Mesendoderm (in vitro differentiated cells): ENCODE results near the gene AP3D1.

Experiments
- DNase-seq: peaks from one replicate; pipeline ENCODE4 v3.0.0; 2013
- H2AK5ac ChIP-seq: 2 replicates; pipeline ENCODE4 v1.6.1; 2013; ENCODE audit warnings: low read length, inconsistent platforms
- H2BK120ac ChIP-seq: 2 replicates; pipeline ENCODE4 v1.6.1; 2013; ENCODE audit warnings: low read depth, mild to moderate bottlenecking, low read length, moderate library complexity, mixed read lengths
- H2BK15ac ChIP-seq: replicated peaks from 2 replicates; pipeline ENCODE4 v1.6.1; 2013; ENCODE audit warnings: low read depth, mild to moderate bottlenecking, moderate library complexity
- H2BK5ac ChIP-seq: 2 replicates; pipeline ENCODE4 v1.6.1; 2013; ENCODE audit warnings: low read length, inconsistent platforms
- H3K18ac ChIP-seq: 2 replicates; pipeline ENCODE4 v1.6.1; 2013; ENCODE audit warnings: mild to moderate bottlenecking, low read length, mixed read lengths
- H3K23ac ChIP-seq: one replicate; pipeline ENCODE4 v1.6.1; 2013; ENCODE audit warnings: low read length
- H3K27ac ChIP-seq: 2 replicates; pipeline ENCODE4 v1.5.1; 2013; ENCODE audit warnings: low read depth, mild to moderate bottlenecking, inconsistent platforms, low read length, moderate library complexity
- H3K27me3 ChIP-seq: 2 replicates; pipeline ENCODE4 v1.6.1; 2013; ENCODE audit warnings: low read length, control low read depth, mild to moderate bottlenecking, inconsistent platforms; ENCODE audit not compliant: insufficient read depth, poor library complexity
- H3K36me3 ChIP-seq: 2 replicates; pipeline ENCODE4 v1.6.1; 2013; ENCODE audit warnings: low read length, inconsistent platforms; ENCODE audit not compliant: control insufficient read depth, insufficient read depth
- H3K4ac ChIP-seq: one replicate; pipeline ENCODE4 v1.6.1; 2013; ENCODE audit warnings: low read depth, mild to moderate bottlenecking, low read length, moderate library complexity
- H3K4me1 ChIP-seq: 2 replicates; pipeline ENCODE4 v1.6.1; 2013; ENCODE audit warnings: low read depth, low read length, inconsistent platforms; ENCODE audit not compliant: control insufficient read depth
- H3K4me2 ChIP-seq: 2 replicates; pipeline ENCODE4 v1.6.1; 2013; ENCODE audit warnings: low read length
- H3K4me3 ChIP-seq: 2 replicates; pipeline ENCODE4 v1.5.1; 2013; ENCODE audit warnings: mild to moderate bottlenecking, low read length
- H3K56ac ChIP-seq: one replicate; pipeline ENCODE4 v1.6.1; 2013; ENCODE audit warnings: low read length
- H3K79me1 ChIP-seq: 2 replicates; pipeline ENCODE4 v1.6.1; 2013; ENCODE audit warnings: low read length, inconsistent platforms
- H3K79me2 ChIP-seq: 2 replicates; pipeline ENCODE4 v1.6.1; 2013; ENCODE audit warnings: mild to moderate bottlenecking, low read length; ENCODE audit not compliant: control insufficient read depth, insufficient read depth
- H3K9ac ChIP-seq: 2 replicates; pipeline ENCODE4 v1.6.1; 2013; ENCODE audit warnings: low read length, inconsistent platforms
- H4K5ac ChIP-seq: one replicate; pipeline ENCODE4 v1.6.1; 2013; ENCODE audit warnings: low read length
- H4K8ac ChIP-seq: one replicate; pipeline ENCODE4 v1.6.1; 2013; ENCODE audit warnings: low read depth, mild to moderate bottlenecking, control low read depth, low read length, moderate library complexity
- WGBS: extraction: QIAGEN DNeasy Blood & Tissue Kit; methylation state at CpG from one replicate; pipeline ENCODE4 v1.1.7; 2013; ENCODE audit warnings: low lambda C conversion rate, missing lambda C conversion rate; ENCODE audit not compliant: insufficient coverage; ENCODE audit errors: extremely low coverage; 5-methylcytosine and 5-hydroxymethylcytosine counted together

The AP3D1 gene

GRCh38 chr19:2186071-2186846 lies 34.9 kb upstream of the AP3D1 start:
- Histone ChIP-seq H3K27me3 (no peaks in the 10 kb centered on the region), H2BK5ac (no peak overlapping the region), H2BK15ac (no peak overlapping the region), H3K79me1 (peaks cover 18% of the 10 kb centered on the region), H3K4me3 (no peak overlapping the region), H3K23ac (no peak overlapping the region), H3K56ac (no peak overlapping the region), H3K4ac (no peak overlapping the region), H3K18ac (no peak overlapping the region), H4K5ac (no peak overlapping the region), H3K27ac (no peak overlapping the region), H2BK120ac (no peak overlapping the region), H2AK5ac (no peak overlapping the region), H4K8ac (no peak overlapping the region), H3K4me1 (no peaks in the 10 kb centered on the region), H3K9ac (no peak overlapping the region), H3K36me3 (peaks cover 6% of the 10 kb centered on the region), H3K79me2 (peaks cover 7% of the 10 kb centered on the region), H3K4me2 (no peak overlapping the region)
- WGBS = no CpG with 5 or more reads among the region's 28 CpGs
- DNase-seq = peak; percentile 54

DNA sequence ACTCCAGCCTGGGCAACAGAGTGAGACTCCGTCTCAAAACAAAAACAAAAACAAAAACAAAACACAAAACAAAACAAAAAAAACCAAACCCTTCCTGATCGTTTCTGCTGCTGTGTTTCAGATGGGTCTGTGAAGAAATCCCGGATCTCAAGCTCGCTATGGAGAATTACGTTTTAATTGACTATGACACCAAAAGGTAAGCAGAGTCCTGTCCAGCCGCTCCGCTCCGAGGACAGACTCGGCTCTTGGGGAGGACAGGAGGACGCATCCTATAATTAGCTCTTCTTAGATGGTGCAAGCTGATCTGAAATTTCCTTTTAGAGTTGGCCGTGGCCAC lies 34.3 kb upstream of the AP3D1 start:
- Histone ChIP-seq H2AK5ac (no peak overlapping the region), H3K79me1 (peaks cover 18% of the 10 kb centered on the region), H3K79me2 (peaks cover 12% of the 10 kb centered on the region), H4K8ac (no peak overlapping the region), H2BK120ac (no peak overlapping the region), H2BK15ac (no peak overlapping the region), H3K4ac (no peak overlapping the region), H3K4me1 (no peaks in the 10 kb centered on the region), H3K36me3 (peaks cover 4% of the 10 kb centered on the region), H3K4me3 (no peak overlapping the region), H3K18ac (no peak overlapping the region), H3K56ac (no peak overlapping the region), H3K23ac (no peak overlapping the region), H4K5ac (no peak overlapping the region), H3K4me2 (no peak overlapping the region), H3K27me3 (no peaks in the 10 kb centered on the region), H3K27ac (no peak overlapping the region), H2BK5ac (no peak overlapping the region), H3K9ac (no peak overlapping the region)
- WGBS = no CpG with 5 or more reads among the region's 11 CpGs
- no peak for DNase-seq

DNA sequence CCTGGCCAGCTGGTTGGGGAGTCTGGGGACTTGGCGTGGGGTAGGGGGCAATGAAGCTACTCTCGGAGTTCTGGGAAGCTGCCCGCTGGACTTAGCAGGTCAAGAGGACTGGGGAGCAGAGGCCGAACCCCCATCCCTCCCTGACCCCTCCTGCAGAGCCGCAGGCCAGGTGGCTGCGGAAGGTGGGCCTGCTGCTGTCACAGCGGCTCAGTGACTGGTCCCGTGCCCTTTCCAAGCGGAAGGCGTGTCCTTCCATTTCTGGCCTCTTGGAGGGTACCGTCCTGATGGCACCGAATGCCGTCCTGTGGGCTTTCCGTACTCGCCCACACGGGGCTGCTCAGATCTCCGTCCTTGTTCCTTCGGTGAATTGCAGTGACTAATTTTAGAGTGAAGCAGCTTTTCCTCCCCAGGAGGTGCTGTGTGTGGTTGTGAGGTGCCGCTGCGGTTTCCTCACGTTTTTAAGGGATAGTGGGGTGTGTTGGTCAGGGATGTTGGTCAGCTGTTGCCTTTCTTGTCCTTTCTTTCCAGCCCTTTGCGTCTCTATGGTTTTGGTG lies 33.1 kb upstream of the AP3D1 start:
- H2BK15ac ChIP-seq = no peak overlapping the region
- no peak overlapping the region for H3K27ac ChIP-seq
- no peaks in the 10 kb centered on the region for H3K27me3 ChIP-seq
- no peak overlapping the region for H3K23ac ChIP-seq
- H3K4me2 ChIP-seq = no peak overlapping the region
- DNase-seq = no peak
- no peaks in the 10 kb centered on the region for H3K4me1 ChIP-seq
- H3K79me1 ChIP-seq = peaks cover 25% of the 10 kb centered on the region
- H3K36me3 ChIP-seq = peaks cover 4% of the 10 kb centered on the region
- no peak overlapping the region for H2BK5ac ChIP-seq
- H2BK120ac ChIP-seq = no peak overlapping the region
- no peak overlapping the region for H3K9ac ChIP-seq
- H3K79me2 ChIP-seq = peaks cover 21% of the 10 kb centered on the region
- no peak overlapping the region for H4K8ac ChIP-seq
- no CpG with 5 or more reads among the region's 22 CpGs for WGBS
- no peak overlapping the region for H2AK5ac ChIP-seq
- no peak overlapping the region for H3K4ac ChIP-seq
- no peak overlapping the region for H3K18ac ChIP-seq
- H4K5ac ChIP-seq = no peak overlapping the region
- no peak overlapping the region for H3K4me3 ChIP-seq
- no peak overlapping the region for H3K56ac ChIP-seq

DNA sequence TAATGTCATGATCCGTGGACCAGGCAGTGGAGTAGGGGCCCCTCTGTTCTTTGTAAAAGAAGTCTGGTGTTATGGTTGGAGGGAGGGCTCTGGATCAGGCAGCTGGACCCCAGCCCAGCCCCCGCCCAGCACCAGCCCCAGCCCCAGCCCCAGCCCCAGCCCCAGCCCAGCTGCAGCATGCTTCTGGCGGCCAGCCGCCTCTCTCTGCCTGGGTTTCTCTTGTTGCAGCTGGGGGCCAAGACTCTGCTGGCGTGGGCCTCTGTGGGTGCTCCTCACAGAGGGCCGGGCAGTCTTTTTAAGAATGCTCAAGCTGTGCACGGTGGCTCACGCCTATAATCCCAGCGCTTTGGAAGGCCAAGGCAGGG lies 30.2 kb upstream of the AP3D1 start:
- H3K36me3 ChIP-seq = peaks cover 2% of the 10 kb centered on the region
- no peak overlapping the region for H4K8ac ChIP-seq
- H2BK5ac ChIP-seq = no peak overlapping the region
- no peak overlapping the region for H2AK5ac ChIP-seq
- H3K4ac ChIP-seq = no peak overlapping the region
- no peak overlapping the region for H3K27ac ChIP-seq
- peaks cover 34% of the 10 kb centered on the region for H3K79me2 ChIP-seq
- H2BK15ac ChIP-seq = no peak overlapping the region
- no peak overlapping the region for H3K56ac ChIP-seq
- H4K5ac ChIP-seq = no peak overlapping the region
- no peaks in the 10 kb centered on the region for H3K4me1 ChIP-seq
- H2BK120ac ChIP-seq = no peak overlapping the region
- H3K4me2 ChIP-seq = no peak overlapping the region
- no peak overlapping the region for H3K18ac ChIP-seq
- no peak overlapping the region for H3K4me3 ChIP-seq
- H3K27me3 ChIP-seq = no peaks in the 10 kb centered on the region
- H3K79me1 ChIP-seq = peaks cover 27% of the 10 kb centered on the region
- no peak overlapping the region for H3K9ac ChIP-seq
- no CpG with 5 or more reads among the region's 9 CpGs for WGBS
- H3K23ac ChIP-seq = no peak overlapping the region
- DNase-seq = no peak

DNA sequence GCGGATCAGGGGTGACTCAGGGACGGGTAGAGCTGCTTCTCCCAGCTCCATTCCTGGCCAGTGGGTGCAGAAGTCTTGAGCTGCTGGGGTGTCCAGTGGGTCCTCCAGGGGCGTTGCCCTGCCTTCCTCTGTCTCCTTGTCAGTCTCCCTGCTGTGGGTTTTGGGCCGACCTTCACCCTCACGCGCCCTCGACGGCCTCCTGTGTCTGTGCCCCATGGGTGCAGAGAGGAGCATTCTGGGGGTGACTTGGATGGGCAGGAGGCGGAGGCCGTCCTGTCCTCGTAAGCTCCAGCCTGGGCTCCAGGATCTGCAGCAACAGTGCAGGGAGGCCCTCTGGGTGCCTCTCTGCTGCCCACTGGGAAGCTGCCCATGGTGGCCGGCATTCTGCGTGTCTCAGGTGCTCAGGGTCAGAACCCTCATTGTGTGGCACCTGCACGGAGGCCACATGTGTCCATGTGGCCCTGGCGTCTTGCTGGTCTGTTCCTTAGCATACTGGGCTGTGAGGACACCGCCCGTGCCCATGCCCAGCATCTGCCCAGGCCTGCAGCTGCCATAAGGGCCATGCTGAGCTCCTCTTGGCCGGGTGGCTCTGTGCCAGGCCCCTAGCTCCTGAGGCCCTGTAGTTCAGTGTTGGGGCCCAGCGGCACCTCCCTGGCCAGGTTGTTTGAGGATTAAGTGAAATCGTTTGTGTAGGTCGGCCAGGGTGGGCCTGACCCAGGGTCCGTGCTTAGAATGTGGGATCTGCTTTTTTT lies 29.7 kb upstream of the AP3D1 start:
- no peak for DNase-seq
- no peak overlapping the region for H3K4me2 ChIP-seq
- H3K23ac ChIP-seq = no peak overlapping the region
- no peak overlapping the region for H3K56ac ChIP-seq
- WGBS = no CpG with 5 or more reads among the region's 22 CpGs
- no peak overlapping the region for H3K4me3 ChIP-seq
- H3K79me1 ChIP-seq = peaks cover 28% of the 10 kb centered on the region
- H3K9ac ChIP-seq = no peak overlapping the region
- H2BK5ac ChIP-seq = no peak overlapping the region
- no peak overlapping the region for H2BK15ac ChIP-seq
- H3K27me3 ChIP-seq = no peaks in the 10 kb centered on the region
- H3K27ac ChIP-seq = no peak overlapping the region
- H2AK5ac ChIP-seq = no peak overlapping the region
- H3K36me3 ChIP-seq = peaks cover 2% of the 10 kb centered on the region
- H3K4me1 ChIP-seq = no peaks in the 10 kb centered on the region
- no peak overlapping the region for H4K5ac ChIP-seq
- H3K18ac ChIP-seq = no peak overlapping the region
- no peak overlapping the region for H4K8ac ChIP-seq
- no peak overlapping the region for H3K4ac ChIP-seq
- H2BK120ac ChIP-seq = no peak overlapping the region
- H3K79me2 ChIP-seq = peaks cover 38% of the 10 kb centered on the region
